NCI-H510A treated with DMSO at 0.1 percent for 48 hours (cell line): Measurements from ENCODE around the gene RAD9B.
"Not testable (repeated sequence)": the region's sequence is repeated elsewhere in the genome, so short reads cannot be mapped to it uniquely, and the experiment has no call there.

Source experiments
- DNase-seq: peaks from one replicate; lab custom pipeline; 2025; lab: John Stamatoyannopoulos, UW

The RAD9B gene

GRCh38 chr12:110528277-110528839, 26.2 kb downstream of the RAD9B start:
- no peak for DNase-seq

- no peak for DNase-seq
Observed at GRCh38 chr12:110530511-110530910, 28.4 kb downstream of the RAD9B start.

- no peak for DNase-seq
Observed at GRCh38 chr12:110531741-110532333, 29.7 kb downstream of the RAD9B start.

GRCh38 chr12:110532644-110533043, 30.5 kb downstream of the RAD9B start:
- DNase-seq, result no peak

GRCh38 chr12:110533607-110534006, 31.5 kb downstream of the RAD9B start:
- no peak for DNase-seq

- DNase-seq, result no peak
Observed at GRCh38 chr12:110534811-110535210, 32.7 kb downstream of the RAD9B start.

GRCh38 chr12:110536834-110537604, 34.9 kb downstream of the RAD9B start:
- no peak for DNase-seq

- DNase-seq, result no peak
Observed at GRCh38 chr12:110537605-110538409, 35.7 kb downstream of the RAD9B start.

GRCh38 chr12:110538869-110539622, 36.9 kb downstream of the RAD9B start:
- DNase-seq, result no peak

GRCh38 chr12:110540048-110540447, 37.9 kb downstream of the RAD9B start:
- DNase-seq, result no peak

- DNase-seq, result no peak
Observed at GRCh38 chr12:110543252-110543959, 41.3 kb downstream of the RAD9B start.

GRCh38 chr12:110543965-110544364, 41.8 kb downstream of the RAD9B start:
- no peak for DNase-seq

- not testable (repeated sequence) for DNase-seq
Observed at GRCh38 chr12:110545259-110545658, 43.1 kb downstream of the RAD9B start.

- DNase-seq, result no peak
Observed at GRCh38 chr12:110545812-110546211, 43.7 kb downstream of the RAD9B start.

GRCh38 chr12:110546339-110546738, 44.2 kb downstream of the RAD9B start:
- DNase-seq, result no peak

GRCh38 chr12:110547090-110547489, 45.0 kb downstream of the RAD9B start:
- no peak for DNase-seq

GRCh38 chr12:110548678-110549077, 46.5 kb downstream of the RAD9B start:
- DNase-seq, result no peak

GRCh38 chr12:110549716-110550115, 47.6 kb downstream of the RAD9B start:
- DNase-seq, result no peak

GRCh38 chr12:110550981-110551380, 48.9 kb downstream of the RAD9B start:
- no peak for DNase-seq
